HepG2 (cell line): Measurements from ENCODE around the gene CDH23. TPM values are rescaled to one million over a fixed set of nuclear protein-coding genes. Genes with fewer than 3 reads are reported as not detected.

Experiments
- ATAC-seq: fragments of 200-7000 bp; cut with Tn5 transposase; 3 replicates; pipeline ENCODE4 v1.9.1; 2020; ENCODE audit warnings: mild to moderate bottlenecking, moderate library complexity
- BruUV-seq: library from RNA; stranded (reverse); fragments of 400-500 nt; replicated peaks from 2 replicates; lab custom pipeline; 2021; lab: Mats Ljungman, UMichigan
- CTCF ChIA-PET: fragments of 300-600 bp; formaldehyde crosslinking; extraction: SDS; loops from one replicate; lab custom pipeline; 2021; ENCODE audit warnings: low total read pairs, inconsistent platforms, low intra/inter-chr PET ratio; lab: Yijun Ruan, JAX
- POLR2A ChIA-PET: fragments of 350-600 bp; sonication (Branson Sonifier 250); formaldehyde crosslinking; loops from one replicate; lab custom pipeline; 2020; ENCODE audit warnings: antibody characterized with exemption, inconsistent platforms; lab: Yijun Ruan, JAX
- DNase-seq: peaks from one replicate; pipeline ENCODE4 v3.0.0-alpha.2; 2015; ENCODE audit warnings: low spot score
- FAIRE-seq: peaks from 3 replicates; lab custom pipeline; 2011; peaks lifted over from hg19 to GRCh38; lab: Jason Lieb, UNC
- H2AFZ ChIP-seq: one replicate; pipeline ENCODE4 v1.6.1; 2011; ENCODE audit warnings: low read length, inconsistent platforms
- H3K27ac ChIP-seq: fragments of 300-600 bp; 3 replicates; pipeline ENCODE4 v1.8.0; 2011; ENCODE audit warnings: mixed run types, mild to moderate bottlenecking, mixed read lengths, low read length, inconsistent platforms; ENCODE audit not compliant: insufficient read depth; ENCODE audit errors: extremely low read length
- H3K27me3 ChIP-seq, 2 experiments: fragments of 200-600 bp in 1 of 2; 2 replicates in 1 of 2; 3 replicates in 1 of 2; pipeline versions ENCODE4 v1.6.0 to v1.8.0; 2011; ENCODE audit warnings: low read length in 2 of 2, mild to moderate bottlenecking in 2 of 2, moderate library complexity in 2 of 2, inconsistent platforms in 1 of 2; ENCODE audit not compliant: insufficient read depth in 2 of 2, control insufficient read depth in 1 of 2
- H3K36me3 ChIP-seq, 2 experiments: fragments of 200-600 bp in 1 of 2; replicated peaks in 1 of 2; 2 replicates in 1 of 2; 3 replicates in 1 of 2; pipeline versions ENCODE4 v1.5.1 to v1.8.0; 2011; ENCODE audit warnings: low read length in 2 of 2, inconsistent platforms in 1 of 2; ENCODE audit not compliant: insufficient read depth in 2 of 2, control insufficient read depth in 1 of 2
- H3K4me1 ChIP-seq: 2 replicates; pipeline ENCODE4 v1.5.1; 2012; ENCODE audit warnings: low read length, inconsistent platforms; ENCODE audit not compliant: insufficient read depth
- H3K4me2 ChIP-seq: 2 replicates; pipeline ENCODE4 v1.6.0; 2011; ENCODE audit warnings: low read depth, low read length, inconsistent platforms
- H3K4me3 ChIP-seq, 3 experiments: fragments of 200-600 bp in 1 of 3; sonication (generic), shearing (Covaris generic) in 1 of 3; replicated peaks in 1 of 3; 2 replicates each; pipeline ENCODE4 v1.5.1; 2011 to 2016; ENCODE audit warnings: low read length in 3 of 3, inconsistent platforms in 2 of 3, low read depth in 2 of 3, mild to moderate bottlenecking in 2 of 3, control low read depth in 1 of 3, mixed read lengths in 1 of 3; ENCODE audit not compliant: insufficient read depth in 1 of 3
- H3K79me2 ChIP-seq: one replicate; pipeline ENCODE4 v1.6.1; 2011; ENCODE audit warnings: low read length, inconsistent platforms; ENCODE audit not compliant: insufficient read depth
- H3K9ac ChIP-seq: 2 replicates; pipeline ENCODE4 v1.6.0; 2011; ENCODE audit warnings: mild to moderate bottlenecking, low read depth, low read length, inconsistent platforms; ENCODE audit not compliant: insufficient read depth
- H3K9me3 ChIP-seq: 2 replicates; pipeline ENCODE4 v1.5.1; 2012; ENCODE audit warnings: mild to moderate bottlenecking, low read length
- H4K20me1 ChIP-seq: 2 replicates; pipeline ENCODE4 v1.6.0; 2011; ENCODE audit warnings: inconsistent platforms, mild to moderate bottlenecking, low read length, moderate library complexity; ENCODE audit not compliant: insufficient read depth
- HMGXB3 ChIP-seq: sonication (generic); formaldehyde crosslinking; IDR thresholded peaks from 2 replicates; pipeline ENCODE4 v1.4.0; 2020; ENCODE audit warnings: missing genetic modification reagents, borderline replicate concordance
- KLF9 ChIP-seq: IDR thresholded peaks from 2 replicates; pipeline ENCODE4 v1.6.1; 2016; ENCODE audit warnings: low read depth
- SATB2 ChIP-seq: sonication (generic); formaldehyde crosslinking; IDR thresholded peaks from 2 replicates; pipeline ENCODE4 v1.5.0; 2020; ENCODE audit warnings: missing genetic modification reagents
- ZNF143 ChIP-seq: sonication (generic); formaldehyde crosslinking; IDR thresholded peaks from 2 replicates; pipeline ENCODE4 v1.4.0; 2020; ENCODE audit warnings: missing genetic modification reagents
- ZNF572 ChIP-seq: sonication (generic); formaldehyde crosslinking; IDR thresholded peaks from 2 replicates; pipeline ENCODE4 v1.5.1; 2020; ENCODE audit warnings: mild to moderate bottlenecking, missing genetic modification reagents
- ZNF788 ChIP-seq: sonication (generic); formaldehyde crosslinking; IDR thresholded peaks from 2 replicates; pipeline ENCODE4 v1.5.0; 2020; ENCODE audit warnings: mild to moderate bottlenecking, missing genetic modification reagents, borderline replicate concordance
- WGBS: methylation state at CpG from one replicate; pipeline ENCODE4 v1.1.6; 2017; ENCODE audit warnings: low lambda C conversion rate; 5-methylcytosine and 5-hydroxymethylcytosine counted together
- in situ Hi-C: cut with HindIII; loops from 2 replicates; pipeline ENCODE4 v1.10.0; 2017; ENCODE audit warnings: low pct_unique_long_range_greater_than_20kb; ENCODE audit not compliant: extremely low pct_ligation_motif_present
- intact Hi-C: fragments of 100-400 bp; cut with micrococcal nuclease; formaldehyde crosslinking; loops from one replicate; pipeline ENCODE4 v1.10.0; 2022; ENCODE audit not compliant: unreplicated experiment
- polyA plus RNA-seq, 8 experiments: library from polyadenylated mRNA; depleted of rRNA in 3 of 8; stranded (reverse) in 7 of 8; unstranded in 1 of 8; fragments of >200 nt; fragmentation: Illumina TruSeq in 4 of 8; extraction: Trizol in 4 of 8; gene quantifications; 2 replicates each; pipeline versions ENCODE4 v1.2.1 to v1.2.3, GENCODE V29; 2011 to 2016; ENCODE audit warnings: low read depth in 4 of 8, missing spikeins in 1 of 8, mixed read lengths in 1 of 8; ENCODE audit not compliant: insufficient read depth in 1 of 8
- total RNA-seq, 5 experiments: library from RNA; depleted of rRNA; stranded (reverse); fragments of >200 nt; fragmentation: Illumina TruSeq; extraction: Trizol; gene quantifications; 2 replicates each; pipeline ENCODE4 v1.2.3, GENCODE V29; 2016; ENCODE audit warnings: low read depth in 1 of 5
- TF ChIP-seq, protein P1 (sequence below): sonication (generic); formaldehyde crosslinking; IDR thresholded peaks from 2 replicates; pipeline ENCODE4 v1.5.0; 2020; ENCODE audit warnings: missing genetic modification reagents
- TF ChIP-seq, protein P2 (sequence below): sonication (generic); formaldehyde crosslinking; IDR thresholded peaks from 2 replicates; pipeline ENCODE4; 2020; ENCODE audit warnings: missing genetic modification reagents, mild to moderate bottlenecking, borderline replicate concordance

The CDH23 gene
- total and polyA plus RNA-seq, 2 of the 13 experiments (the other 11 are each of a cell fraction or from before 2014, with no cell fraction given), result 0.13 TPM; not detected in 1

GRCh38 chr10:71504168-71504567 lies 107.4 kb downstream of the CDH23 start:
- FAIRE-seq, result no peak
- no TSS peak for BruUV-seq
- POLR2A ChIA-PET, result no interaction called here

More at GRCh38 chr10:71504168-71504567, 107.4 kb downstream of the CDH23 start:
- Histone ChIP-seq H3K4me2 (no peak overlapping the region), H3K79me2 (no peaks in the 10 kb centered on the region), H3K27me3 (peaks cover 1 to 34% of the 10 kb centered on the region in 2 experiments; a peak in 4 of 5 replicates), H3K36me3 (no peaks in the 10 kb centered on the region), H3K9ac (no peak overlapping the region), H4K20me1 (no peaks in the 10 kb centered on the region), H3K4me1 (no peaks in the 10 kb centered on the region), H2AFZ (no peak overlapping the region), H3K27ac (no peak overlapping the region), H3K9me3 (no peaks in the 10 kb centered on the region), H3K4me3 (no peak overlapping the region)
- intact Hi-C loops (no loop called here), in situ Hi-C loops (no loop called here)
- ATAC-seq (no peak), DNase-seq (no peak)
- CTCF ChIA-PET, result no interaction called here
- TF ChIP-seq, protein P1, sequence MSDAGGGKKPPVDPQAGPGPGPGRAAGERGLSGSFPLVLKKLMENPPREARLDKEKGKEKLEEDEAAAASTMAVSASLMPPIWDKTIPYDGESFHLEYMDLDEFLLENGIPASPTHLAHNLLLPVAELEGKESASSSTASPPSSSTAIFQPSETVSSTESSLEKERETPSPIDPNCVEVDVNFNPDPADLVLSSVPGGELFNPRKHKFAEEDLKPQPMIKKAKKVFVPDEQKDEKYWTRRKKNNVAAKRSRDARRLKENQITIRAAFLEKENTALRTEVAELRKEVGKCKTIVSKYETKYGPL, result no peak
- TF ChIP-seq, protein P2, sequence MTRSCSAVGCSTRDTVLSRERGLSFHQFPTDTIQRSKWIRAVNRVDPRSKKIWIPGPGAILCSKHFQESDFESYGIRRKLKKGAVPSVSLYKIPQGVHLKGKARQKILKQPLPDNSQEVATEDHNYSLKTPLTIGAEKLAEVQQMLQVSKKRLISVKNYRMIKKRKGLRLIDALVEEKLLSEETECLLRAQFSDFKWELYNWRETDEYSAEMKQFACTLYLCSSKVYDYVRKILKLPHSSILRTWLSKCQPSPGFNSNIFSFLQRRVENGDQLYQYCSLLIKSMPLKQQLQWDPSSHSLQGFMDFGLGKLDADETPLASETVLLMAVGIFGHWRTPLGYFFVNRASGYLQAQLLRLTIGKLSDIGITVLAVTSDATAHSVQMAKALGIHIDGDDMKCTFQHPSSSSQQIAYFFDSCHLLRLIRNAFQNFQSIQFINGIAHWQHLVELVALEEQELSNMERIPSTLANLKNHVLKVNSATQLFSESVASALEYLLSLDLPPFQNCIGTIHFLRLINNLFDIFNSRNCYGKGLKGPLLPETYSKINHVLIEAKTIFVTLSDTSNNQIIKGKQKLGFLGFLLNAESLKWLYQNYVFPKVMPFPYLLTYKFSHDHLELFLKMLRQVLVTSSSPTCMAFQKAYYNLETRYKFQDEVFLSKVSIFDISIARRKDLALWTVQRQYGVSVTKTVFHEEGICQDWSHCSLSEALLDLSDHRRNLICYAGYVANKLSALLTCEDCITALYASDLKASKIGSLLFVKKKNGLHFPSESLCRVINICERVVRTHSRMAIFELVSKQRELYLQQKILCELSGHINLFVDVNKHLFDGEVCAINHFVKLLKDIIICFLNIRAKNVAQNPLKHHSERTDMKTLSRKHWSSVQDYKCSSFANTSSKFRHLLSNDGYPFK (CRISPR knock-in tag), result no peak
- no peak for TF ChIP-seq ZNF143 (CRISPR knock-in tag)
- no peak for TF ChIP-seq SATB2 (CRISPR knock-in tag)
- TF ChIP-seq HMGXB3 (CRISPR knock-in tag), result no peak
- no peak for TF ChIP-seq ZNF572
- TF ChIP-seq ZNF788 (CRISPR knock-in tag), result no peak
- TF ChIP-seq KLF9, result no peak
- WGBS, result 2% methylated on average over 2 of the region's 2 CpGs
